Upper lobe of left lung (tissue), 6 donors: ENCODE results near the gene ARHGEF17. TPM values are rescaled to one million over a fixed set of nuclear protein-coding genes. Genes with fewer than 3 reads are reported as not detected.

Source experiments
- ATAC-seq, 2 donors: fragments of 200-7000 bp; cut with Tn5 transposase; one replicate each; pipeline ENCODE4 v1.9.1; 2022; ENCODE audit warnings: mild to moderate bottlenecking in 2 of 2, moderate library complexity in 2 of 2; ENCODE audit not compliant: low FRiP score in 2 of 2
- DNase-seq, 2 donors: peaks; one replicate each; pipeline ENCODE4 v3.0.0-alpha.2; 2019 to 2020
- H3K27ac ChIP-seq, 4 donors: fragments of 200-600 bp; sonication (generic); one replicate each; pipeline ENCODE4 v1.5.1; 2016 to 2019
- H3K27me3 ChIP-seq, 4 donors: fragments of 200-600 bp; sonication (generic); one replicate each; pipeline ENCODE4 v1.5.1; 2017 to 2019
- H3K36me3 ChIP-seq, 4 donors: fragments of 200-600 bp; sonication (generic); one replicate each; pipeline ENCODE4 v1.5.1; 2016 to 2019
- H3K4me1 ChIP-seq, 4 donors: fragments of 200-600 bp; sonication (generic); one replicate each; pipeline ENCODE4 v1.5.1; 2018 to 2019
- H3K4me3 ChIP-seq, 4 donors: fragments of 200-600 bp; sonication (generic); one replicate each; pipeline ENCODE4 v1.5.1; 2017 to 2019; ENCODE audit warnings: mild to moderate bottlenecking in 2 of 4, moderate library complexity in 1 of 4
- H3K9me3 ChIP-seq, 4 donors: fragments of 200-600 bp; sonication (generic); one replicate each; pipeline ENCODE4 v1.5.1; 2018 to 2019
- EP300 ChIP-seq, 4 donors: sonication (generic); formaldehyde crosslinking; IDR thresholded peaks; one replicate each; pipeline ENCODE4 v1.5.1; 2017; ENCODE audit warnings: antibody characterized with exemption in 4 of 4, control low read depth in 2 of 4
- POLR2A ChIP-seq, 4 donors: fragments of 450-650 bp; IDR thresholded peaks; one replicate each; pipeline ENCODE4 v1.5.1; 2016 to 2017; ENCODE audit warnings: antibody characterized with exemption in 4 of 4, mild to moderate bottlenecking in 2 of 4
- POLR2AphosphoS5 ChIP-seq, 2 donors: sonication (generic); formaldehyde crosslinking; IDR thresholded peaks; one replicate each; pipeline ENCODE4 v1.5.1; 2017; ENCODE audit warnings: antibody characterized with exemption in 2 of 2
- WGBS, 2 donors: methylation state at CpG; one replicate each; pipeline ENCODE4 v1.1.5; 2017 to 2018; 5-methylcytosine and 5-hydroxymethylcytosine counted together
- total RNA-seq, 6 donors: library from RNA; depleted of rRNA in 4 of 6; stranded (reverse); fragments of >200 nt in 4 of 6; gene quantifications; one replicate each; pipeline versions ENCODE4 v1.1.0 to v1.2.1, GENCODE V29; 2016 to 2021
- TF ChIP-seq, protein P1 (sequence below), 6 experiments: fragments of 450-650 bp in 4 of 6; fragments of 200-600 bp in 2 of 6; sonication (generic) in 2 of 6; IDR thresholded peaks; one replicate each; pipeline ENCODE4 v1.5.1; 2016 to 2019; ENCODE audit warnings: antibody characterized with exemption in 6 of 6
- donor health status: DM: no; HTN: no; CAD: no; lungs with moderate emphysema.
- donor health status: DM: no; HTN: yes; CAD: no; lungs with severe emphysema.

ARHGEF17 gene
- total RNA-seq, 6 donors from 2014 or later = 48.1 to 140 (median 65.1) TPM

- no peak overlapping the region for H3K4me3 ChIP-seq
- ATAC-seq (no peak), DNase-seq (no peak)
- TF ChIP-seq POLR2A (IDR thresholded peaks at IDR 0.05) (no peak), EP300 (IDR thresholded peaks at IDR 0.05) (no peak), POLR2AphosphoS5 (IDR thresholded peaks at IDR 0.05) (no peak)
- TF ChIP-seq, protein P1, sequence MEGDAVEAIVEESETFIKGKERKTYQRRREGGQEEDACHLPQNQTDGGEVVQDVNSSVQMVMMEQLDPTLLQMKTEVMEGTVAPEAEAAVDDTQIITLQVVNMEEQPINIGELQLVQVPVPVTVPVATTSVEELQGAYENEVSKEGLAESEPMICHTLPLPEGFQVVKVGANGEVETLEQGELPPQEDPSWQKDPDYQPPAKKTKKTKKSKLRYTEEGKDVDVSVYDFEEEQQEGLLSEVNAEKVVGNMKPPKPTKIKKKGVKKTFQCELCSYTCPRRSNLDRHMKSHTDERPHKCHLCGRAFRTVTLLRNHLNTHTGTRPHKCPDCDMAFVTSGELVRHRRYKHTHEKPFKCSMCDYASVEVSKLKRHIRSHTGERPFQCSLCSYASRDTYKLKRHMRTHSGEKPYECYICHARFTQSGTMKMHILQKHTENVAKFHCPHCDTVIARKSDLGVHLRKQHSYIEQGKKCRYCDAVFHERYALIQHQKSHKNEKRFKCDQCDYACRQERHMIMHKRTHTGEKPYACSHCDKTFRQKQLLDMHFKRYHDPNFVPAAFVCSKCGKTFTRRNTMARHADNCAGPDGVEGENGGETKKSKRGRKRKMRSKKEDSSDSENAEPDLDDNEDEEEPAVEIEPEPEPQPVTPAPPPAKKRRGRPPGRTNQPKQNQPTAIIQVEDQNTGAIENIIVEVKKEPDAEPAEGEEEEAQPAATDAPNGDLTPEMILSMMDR (IDR thresholded peaks at IDR 0.05) = no peak
- H3K27me3 ChIP-seq = no peaks in the 10 kb centered on the region
- H3K27ac ChIP-seq = no peak overlapping the region
- peaks cover 14 to 15% (median 15%) of the 10 kb centered on the region in 4 donors for H3K4me1 ChIP-seq
- no peaks in the 10 kb centered on the region for H3K9me3 ChIP-seq
- WGBS, 2 donors = 87 to 90% methylated on average over 2 to 4 of the region's 4 CpGs
- no peaks in the 10 kb centered on the region for H3K36me3 ChIP-seq
Observed at GRCh38 chr11:73293356-73293936, 14.6 kb upstream of the ARHGEF17 start.

- Histone ChIP-seq H3K36me3 (no peaks in the 10 kb centered on the region), H3K4me1 (peaks cover 3% of the 10 kb centered on the region in 4 donors), H3K27me3 (no peaks in the 10 kb centered on the region), H3K4me3 (no peak overlapping the region), H3K9me3 (no peaks in the 10 kb centered on the region), H3K27ac (no peak overlapping the region)
- ATAC-seq (no peak), DNase-seq (no peak)
- no peak for TF ChIP-seq POLR2AphosphoS5 (IDR thresholded peaks at IDR 0.05)
- no peak for TF ChIP-seq POLR2A (IDR thresholded peaks at IDR 0.05)
- TF ChIP-seq EP300 (IDR thresholded peaks at IDR 0.05) = no peak
- TF ChIP-seq, protein P1 (IDR thresholded peaks at IDR 0.05) = no peak
Observed at GRCh38 chr11:73294604-73295003, 13.5 kb upstream of the ARHGEF17 start.

DNA sequence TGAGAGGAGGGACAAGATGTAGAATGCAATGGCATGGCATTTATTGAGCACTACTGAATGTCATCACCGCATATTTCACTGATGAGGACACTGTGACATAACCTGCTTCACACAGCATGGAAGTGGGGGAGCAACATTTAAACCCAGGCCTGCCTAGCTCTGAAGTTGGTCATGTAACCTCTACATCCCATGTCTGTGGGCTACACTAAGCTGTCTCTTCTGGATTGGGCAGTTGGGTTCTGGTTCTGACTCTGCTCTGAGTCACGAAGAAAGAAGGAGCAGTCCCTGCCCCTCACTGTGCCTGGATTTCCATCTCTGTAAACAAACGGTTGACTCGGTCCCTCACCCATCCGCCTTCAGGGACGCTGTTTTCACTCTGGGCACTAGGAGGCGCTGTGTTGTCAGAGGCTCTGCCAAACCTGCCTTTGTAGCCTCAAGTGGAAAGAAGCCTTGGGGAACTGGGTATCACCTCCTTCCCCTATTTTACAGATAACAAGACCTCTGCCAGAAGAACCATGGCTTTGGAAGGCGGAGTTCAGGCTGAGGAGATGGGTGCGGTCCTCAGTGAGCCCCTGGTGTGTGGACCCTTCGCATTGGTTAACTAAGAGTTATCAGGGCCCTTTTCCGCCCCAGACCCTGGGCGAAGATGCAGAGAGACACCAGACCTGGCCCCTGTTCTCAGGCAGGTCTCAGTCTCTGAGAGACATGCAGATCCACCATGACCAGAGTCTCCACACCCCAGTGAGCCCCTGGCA lies 12.7 kb upstream of the ARHGEF17 start:
- Histone ChIP-seq H3K27me3 (no peaks in the 10 kb centered on the region), H3K9me3 (no peaks in the 10 kb centered on the region), H3K27ac (no peak overlapping the region), H3K36me3 (no peaks in the 10 kb centered on the region), H3K4me3 (no peak overlapping the region), H3K4me1 (no peaks in the 10 kb centered on the region)
- peak in 1 of 2 donors; percentile 75 for DNase-seq
- no peak for TF ChIP-seq POLR2AphosphoS5 (IDR thresholded peaks at IDR 0.05)
- TF ChIP-seq, protein P1 (IDR thresholded peaks at IDR 0.05) = peak; percentile 75 to 92 (median 85)
- WGBS, 2 donors = 41 to 50% methylated on average over 10 to 12 of the region's 12 CpGs
- ATAC-seq = peak; percentile 61 to 81

DNA sequence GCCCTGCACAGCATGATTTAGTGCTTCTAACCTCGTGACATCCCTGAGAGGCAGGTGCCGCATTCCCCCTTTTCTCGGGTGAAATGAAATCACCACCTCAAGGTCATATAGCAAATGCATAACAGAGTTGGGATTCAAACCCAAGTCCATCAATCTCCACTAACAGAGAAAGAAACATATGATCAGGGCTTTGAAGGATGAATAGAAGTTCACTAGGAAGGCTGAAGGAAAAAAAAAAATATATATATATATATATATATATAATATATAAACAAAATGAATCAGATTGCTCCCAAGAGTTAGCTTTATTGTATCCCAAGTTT lies 12.1 kb upstream of the ARHGEF17 start:
- no peaks in the 10 kb centered on the region for H3K36me3 ChIP-seq
- no peaks in the 10 kb centered on the region for H3K27me3 ChIP-seq
- WGBS, 2 donors = 91% methylated on average over 3 of the region's 3 CpGs
- no peaks in the 10 kb centered on the region for H3K4me1 ChIP-seq
- DNase-seq = no peak
- H3K4me3 ChIP-seq = no peak overlapping the region
- TF ChIP-seq POLR2AphosphoS5 (IDR thresholded peaks at IDR 0.05) = no peak
- TF ChIP-seq EP300 (IDR thresholded peaks at IDR 0.05) = no peak
- H3K27ac ChIP-seq = no peak overlapping the region
- no peak for ATAC-seq
- H3K9me3 ChIP-seq = no peaks in the 10 kb centered on the region

DNA sequence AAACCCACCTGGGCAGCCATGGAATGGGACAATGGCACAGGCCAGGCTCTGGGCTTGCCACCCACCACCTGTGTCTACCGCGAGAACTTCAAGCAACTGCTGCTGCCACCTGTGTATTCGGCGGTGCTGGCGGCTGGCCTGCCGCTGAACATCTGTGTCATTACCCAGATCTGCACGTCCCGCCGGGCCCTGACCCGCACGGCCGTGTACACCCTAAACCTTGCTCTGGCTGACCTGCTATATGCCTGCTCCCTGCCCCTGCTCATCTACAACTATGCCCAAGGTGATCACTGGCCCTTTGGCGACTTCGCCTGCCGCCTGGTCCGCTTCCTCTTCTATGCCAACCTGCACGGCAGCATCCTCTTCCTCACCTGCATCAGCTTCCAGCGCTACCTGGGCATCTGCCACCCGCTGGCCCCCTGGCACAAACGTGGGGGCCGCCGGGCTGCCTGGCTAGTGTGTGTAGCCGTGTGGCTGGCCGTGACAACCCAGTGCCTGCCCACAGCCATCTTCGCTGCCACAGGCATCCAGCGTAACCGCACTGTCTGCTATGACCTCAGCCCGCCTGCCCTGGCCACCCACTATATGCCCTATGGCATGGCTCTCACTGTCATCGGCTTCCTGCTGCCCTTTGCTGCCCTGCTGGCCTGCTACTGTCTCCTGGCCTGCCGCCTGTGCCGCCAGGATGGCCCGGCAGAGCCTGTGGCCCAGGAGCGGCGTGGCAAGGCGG lies 11.4 kb upstream of the ARHGEF17 start:
- no peaks in the 10 kb centered on the region for H3K9me3 ChIP-seq
- DNase-seq (peak in 1 of 2 donors; percentile 77), ATAC-seq (no peak)
- no peaks in the 10 kb centered on the region for H3K27me3 ChIP-seq
- WGBS, 2 donors = 91 to 93% methylated on average over 15 to 35 of the region's 35 CpGs
- no peaks in the 10 kb centered on the region for H3K4me1 ChIP-seq
- H3K4me3 ChIP-seq = no peak overlapping the region
- TF ChIP-seq POLR2AphosphoS5 (IDR thresholded peaks at IDR 0.05) (no peak), EP300 (IDR thresholded peaks at IDR 0.05) (no peak), POLR2A (IDR thresholded peaks at IDR 0.05) (no peak)
- TF ChIP-seq, protein P1 (IDR thresholded peaks at IDR 0.05) = no peak
- no peaks in the 10 kb centered on the region for H3K36me3 ChIP-seq
- no peak overlapping the region for H3K27ac ChIP-seq
